Motor neuron (in vitro differentiated cells): Measurements from ENCODE around the gene FKBP1C. TPM values are rescaled to one million over a fixed set of nuclear protein-coding genes. Genes with fewer than 3 reads are reported as not detected.
"Not testable (repeated sequence)": the region's sequence is repeated elsewhere in the genome, so short reads cannot be mapped to it uniquely, and the experiment has no call there.

Experiments used
- ATAC-seq, 8 experiments: fragments of 200-7000 bp; cut with Tn5 transposase; replicated peaks in 6 of 8; 2 replicates each; pipeline ENCODE4 v1.8.0; 2021; ENCODE audit warnings: mild to moderate bottlenecking in 8 of 8, moderate library complexity in 8 of 8
- H3K27ac ChIP-seq, 2 donors: fragments of 250-450 bp; sonication (Bioruptor Pico); 2 replicates each; pipeline ENCODE4 v1.9.0; 2021; ENCODE audit warnings: antibody characterized with exemption in 2 of 2, mild to moderate bottlenecking in 2 of 2, moderate library complexity in 1 of 2
- H3K4me1 ChIP-seq, 2 donors: fragments of 250-450 bp; sonication (Bioruptor Pico); replicated peaks in 1 of 2; 2 replicates each; pipeline ENCODE4 v1.6.1; 2021; ENCODE audit warnings: antibody characterized with exemption in 2 of 2, mild to moderate bottlenecking in 2 of 2, moderate library complexity in 1 of 2
- H3K4me3 ChIP-seq, 5 donors: fragments of 250-450 bp; sonication (Bioruptor Pico); 2 replicates each; pipeline ENCODE4 v1.9.0; 2021; ENCODE audit warnings: antibody characterized with exemption in 5 of 5, mild to moderate bottlenecking in 5 of 5, moderate library complexity in 4 of 5
- WGBS, 10 experiments: fragments of 450-650 bp; shearing (Covaris generic); methylation state at CpG; one replicate each; pipeline ENCODE4 v1.0.0; 2022; 5-methylcytosine and 5-hydroxymethylcytosine counted together
- in situ Hi-C, 9 experiments: fragments of 400-800 bp; cut with MboI; loops; one replicate each; pipeline ENCODE4 v1.15.0; 2021; ENCODE audit warnings: low sequenced_read_pairs in 9 of 9, low pct_unique_long_range_greater_than_20kb in 2 of 9; ENCODE audit not compliant: unreplicated experiment in 9 of 9
- total RNA-seq, 8 experiments: library from RNA; unstranded; fragments of 300-600 nt; gene quantifications; 2 replicates each; pipeline versions ENCODE4 v1.2.3 to v1.2.4, GENCODE V29; 2022

FKBP1C gene
- under 1 TPM; 0.11 to 0.76 (median 0.30) TPM for total RNA-seq

DNA sequence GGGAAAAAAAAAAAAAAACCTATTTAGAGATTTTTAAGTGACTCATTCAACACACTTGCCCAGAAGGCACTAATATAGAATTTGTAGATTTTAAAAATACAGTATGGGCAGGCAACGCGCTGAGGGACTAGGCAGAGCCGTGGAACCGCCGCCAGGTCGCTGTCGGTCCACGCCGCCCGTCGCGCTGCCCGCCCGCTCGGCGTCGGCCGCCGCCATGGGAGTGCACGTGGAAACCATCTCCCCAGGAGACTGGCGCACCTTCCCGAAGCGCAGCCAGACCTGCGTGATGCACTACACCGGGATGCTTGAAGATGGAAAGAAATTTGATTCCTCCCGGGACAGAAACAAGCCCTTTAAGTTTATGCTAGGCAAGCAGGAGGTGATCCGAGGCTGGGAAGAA lies at the start of gene FKBP1C:
Gene FKBP1C (plus strand): TSS at position 127 of the 400 bp plus-strand sequence.
- H3K4me1 ChIP-seq, in situ Hi-C loops, H3K4me3 ChIP-seq, ATAC-seq, H3K27ac ChIP-seq: not testable (repeated sequence)
- WGBS, 10 experiments = 40 to 100% (median 88%) methylated on average over 1 to 17 of the region's 27 CpGs; no CpG with 5 or more reads in 3 of the 10 experiments

DNA sequence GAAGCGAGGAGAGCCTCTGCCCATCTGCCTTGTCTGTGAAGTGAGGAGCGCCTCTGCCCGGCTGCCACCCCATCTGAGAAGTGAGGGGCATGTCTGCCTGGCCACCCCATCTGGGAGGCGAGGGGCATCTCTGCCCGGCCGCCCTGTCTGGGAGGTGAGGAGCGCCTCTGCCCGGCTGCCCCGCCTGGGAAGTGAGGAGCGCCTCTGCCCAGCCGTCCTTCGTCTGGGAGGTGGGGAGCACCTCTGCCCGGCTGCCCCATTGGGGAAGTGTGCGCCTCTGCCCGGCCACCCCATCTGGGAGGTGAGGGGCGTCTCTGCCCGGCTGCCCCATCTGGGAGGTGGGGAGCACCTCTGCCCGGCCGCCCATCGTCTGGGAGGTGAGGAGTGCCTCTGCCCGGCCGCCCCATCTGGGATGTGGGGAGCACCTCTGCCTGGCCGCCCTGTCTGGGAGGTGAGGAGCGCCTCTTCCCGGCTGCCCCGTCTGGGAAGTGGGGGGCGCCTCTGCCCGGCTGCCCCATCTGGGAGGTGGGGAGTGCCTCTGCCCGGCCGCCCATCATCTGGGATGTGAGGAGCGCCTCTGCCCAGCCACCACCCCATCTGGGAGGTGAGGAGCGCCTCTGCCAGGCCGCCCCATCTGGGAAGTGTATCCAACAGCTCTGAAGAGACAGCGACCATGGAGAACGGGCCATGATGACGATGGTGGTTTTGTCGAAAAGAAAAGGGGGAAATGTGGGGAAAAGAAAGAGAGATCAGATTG lies 47.0 kb upstream of the FKBP1C start:
- ATAC-seq, H3K27ac ChIP-seq, in situ Hi-C loops, H3K4me3 ChIP-seq, H3K4me1 ChIP-seq: not testable (repeated sequence)
- WGBS, 10 experiments = 100% methylated on average over 1 of the region's 37 CpGs; no CpG with 5 or more reads in 9 of the 10 experiments

DNA sequence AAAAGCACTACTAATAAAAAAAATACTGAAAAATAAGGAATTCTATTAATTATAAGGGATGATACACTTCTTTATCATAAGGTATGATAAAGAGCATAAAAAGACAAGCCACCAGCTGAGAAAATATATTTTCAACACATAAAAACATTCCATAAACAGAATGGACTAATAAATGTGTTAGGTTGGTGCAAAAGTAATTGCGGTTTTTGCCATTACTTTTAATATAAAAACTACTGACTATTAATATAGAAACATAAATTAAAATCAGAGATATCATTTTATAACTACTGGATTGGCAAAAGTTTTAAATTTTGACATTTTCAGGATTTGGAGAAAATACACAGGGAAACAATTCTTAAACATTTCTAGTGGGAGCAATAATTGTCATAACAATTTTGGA lies 37.1 kb upstream of the FKBP1C start:
- H3K4me3 ChIP-seq = no peak overlapping the region
- no peaks in the 10 kb centered on the region for H3K4me1 ChIP-seq
- 0 to 100% (median 78%) methylated on average over 1 of the region's 1 CpG; no CpG with 5 or more reads in 1 of the 10 experiments for WGBS, 10 experiments
- H3K27ac ChIP-seq = no peak overlapping the region
- no peak for ATAC-seq
- in situ Hi-C loops = no loop called here

DNA sequence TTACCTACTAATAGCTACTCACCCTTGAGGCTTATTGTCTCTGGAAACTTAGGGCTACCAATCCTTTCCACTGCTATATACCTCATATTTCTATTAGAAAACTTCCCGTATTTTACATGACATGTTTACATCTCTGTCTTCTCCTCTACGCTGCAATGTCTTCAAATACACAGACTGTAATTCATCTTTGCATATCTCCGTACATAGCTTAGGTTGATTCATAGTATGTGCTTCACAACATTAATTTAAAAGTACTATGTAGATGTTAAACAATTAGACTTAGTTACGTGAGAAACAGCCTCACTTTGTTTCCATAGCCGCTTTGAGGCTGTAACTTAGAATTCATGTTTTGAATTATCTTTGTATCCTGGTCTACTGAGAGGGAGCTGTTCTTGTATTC lies 35.1 kb upstream of the FKBP1C start:
- in situ Hi-C loops = no loop called here
- ATAC-seq = peak in 2 of 8 experiments; percentile 64 to 94
- Histone ChIP-seq H3K4me1 (no peaks in the 10 kb centered on the region), H3K27ac (no peak overlapping the region), H3K4me3 (no peak overlapping the region)
- WGBS, 10 experiments = 4 to 98% (median 54%) methylated on average over 3 to 5 of the region's 5 CpGs; no CpG with 5 or more reads in 1 of the 10 experiments

DNA sequence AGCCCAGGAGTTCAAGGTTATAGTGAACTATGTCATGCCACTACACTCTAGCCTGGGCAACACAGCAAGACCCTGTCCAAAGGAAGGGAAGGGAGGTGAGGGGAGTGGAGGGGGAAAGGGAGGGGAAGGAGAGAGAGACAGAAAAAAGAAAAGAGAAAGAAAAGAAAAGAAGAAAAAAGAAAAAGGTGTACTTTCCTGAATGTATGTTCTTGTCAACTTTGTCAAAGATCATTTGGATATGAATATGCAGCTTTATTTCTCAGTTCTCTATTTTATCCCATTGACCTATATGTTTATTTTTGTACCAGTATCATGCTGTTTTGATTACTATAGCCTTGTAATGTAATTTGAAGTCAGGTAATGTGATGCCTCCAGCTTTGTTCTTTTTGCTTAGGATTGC lies 30.9 kb upstream of the FKBP1C start:
- in situ Hi-C loops = no loop called here
- Histone ChIP-seq H3K27ac (no peak overlapping the region), H3K4me1 (no peaks in the 10 kb centered on the region), H3K4me3 (no peak overlapping the region)
- no peak for ATAC-seq

DNA sequence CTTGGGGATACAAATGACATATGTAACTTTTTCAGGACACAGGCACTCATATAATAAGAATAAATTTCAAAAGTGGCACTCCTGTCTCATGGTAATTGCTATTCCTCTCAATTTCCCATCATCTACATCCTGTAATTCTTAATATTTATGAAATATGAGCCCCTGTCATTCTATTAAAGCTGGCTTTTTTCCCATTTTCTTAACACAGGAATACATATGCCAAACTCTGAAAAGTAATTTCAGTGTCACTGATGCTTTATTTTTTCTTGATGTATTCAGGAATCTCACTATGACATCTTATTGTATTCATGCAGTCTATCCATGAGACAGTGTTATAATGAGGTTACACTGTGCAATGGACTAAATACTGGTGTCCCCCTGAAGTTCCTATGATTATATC lies 24.3 kb upstream of the FKBP1C start:
- ATAC-seq = no peak
- Histone ChIP-seq H3K4me3 (no peak overlapping the region), H3K27ac (no peak overlapping the region), H3K4me1 (no peaks in the 10 kb centered on the region)
- in situ Hi-C loops = no loop called here

DNA sequence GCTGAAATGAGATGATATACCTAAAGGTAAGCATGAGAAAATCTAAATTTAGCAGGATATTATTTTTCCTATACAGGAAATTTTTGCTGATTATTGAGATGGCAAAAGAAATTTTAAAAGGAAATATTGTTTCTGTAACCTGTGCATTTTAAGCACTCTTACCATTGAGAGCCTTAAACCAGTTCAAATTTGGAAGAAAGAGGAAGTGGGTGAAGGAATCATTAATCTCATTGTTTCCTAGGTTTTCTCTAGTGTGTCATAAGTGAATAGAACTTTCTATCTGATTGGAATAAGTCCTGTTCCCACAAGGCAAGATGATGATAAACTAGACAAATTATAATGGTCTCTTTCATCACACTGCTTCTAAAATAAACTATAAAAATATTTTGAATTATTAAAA lies 22.4 kb upstream of the FKBP1C start:
- Histone ChIP-seq H3K4me3 (no peak overlapping the region), H3K4me1 (no peaks in the 10 kb centered on the region), H3K27ac (no peak overlapping the region)
- in situ Hi-C loops = no loop called here
- no peak for ATAC-seq

DNA sequence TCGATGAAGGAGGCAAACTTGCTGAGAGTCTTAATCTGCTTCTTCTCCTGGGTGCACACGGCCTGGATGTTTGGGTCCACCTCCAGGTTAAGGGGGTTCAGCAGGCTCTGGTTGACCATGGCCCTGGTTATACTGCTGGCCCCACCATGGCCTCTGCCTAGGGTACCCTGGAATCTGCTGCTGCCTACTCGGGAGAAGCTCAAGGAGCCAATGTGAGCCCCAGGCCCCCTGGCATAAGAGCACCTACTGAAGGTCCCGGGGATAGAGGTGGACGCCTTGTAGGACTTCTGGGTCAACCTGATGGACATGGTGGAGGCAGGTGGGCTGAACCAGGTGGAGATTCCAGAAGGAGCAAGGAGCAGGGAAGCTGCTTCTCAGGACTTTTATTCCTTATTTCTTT lies 17.9 kb upstream of the FKBP1C start:
- WGBS, 10 experiments = 18 to 100% (median 77%) methylated on average over 1 to 3 of the region's 5 CpGs; no CpG with 5 or more reads in 2 of the 10 experiments
- in situ Hi-C loops = no loop called here
- Histone ChIP-seq H3K4me3 (no peak overlapping the region), H3K27ac (no peak overlapping the region), H3K4me1 (no peaks in the 10 kb centered on the region)
- no peak for ATAC-seq

DNA sequence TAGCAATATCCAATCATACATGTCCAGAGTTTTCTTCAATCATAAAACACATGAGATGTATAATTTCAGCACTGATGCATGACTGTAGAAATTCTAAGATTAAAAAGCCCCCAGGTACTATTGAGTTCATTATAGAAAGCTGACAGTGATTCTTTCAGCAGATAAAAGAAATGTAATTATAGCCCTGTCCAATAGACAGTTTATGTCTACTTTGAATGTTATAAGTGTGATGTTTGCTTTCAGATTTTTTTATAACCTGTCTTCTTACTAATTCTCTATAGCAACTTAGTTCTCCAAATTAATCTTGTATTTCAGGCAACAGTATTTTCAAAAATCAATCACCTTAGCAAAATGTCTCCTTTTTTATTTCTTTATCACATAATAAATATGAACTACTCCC lies 13.5 kb upstream of the FKBP1C start:
- Histone ChIP-seq H3K4me3 (no peak overlapping the region), H3K27ac (no peak overlapping the region), H3K4me1 (no peaks in the 10 kb centered on the region)
- no peak for ATAC-seq
- in situ Hi-C loops = no loop called here

DNA sequence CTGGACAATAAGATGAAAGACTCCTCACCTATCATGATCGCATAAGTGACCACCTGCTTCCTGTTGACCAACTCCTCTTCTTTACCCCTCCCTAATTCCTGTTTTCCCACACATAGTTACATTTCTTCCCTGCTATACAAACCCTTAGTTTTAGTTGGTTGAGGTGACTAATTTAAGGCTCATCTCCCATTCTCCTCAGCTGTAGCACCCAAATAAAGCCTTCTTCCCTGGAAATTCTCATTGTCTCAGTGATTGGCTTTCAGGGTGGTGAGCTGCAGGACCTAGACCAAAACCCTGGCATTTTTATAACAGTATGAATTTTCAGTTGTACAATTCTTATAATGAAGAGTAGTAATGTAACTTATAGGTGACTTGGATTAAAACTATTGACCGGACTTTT lies 2.1 kb downstream of the FKBP1C start:
- Histone ChIP-seq H3K27ac (no peak overlapping the region), H3K4me1 (no peaks in the 10 kb centered on the region), H3K4me3 (no peak overlapping the region)
- ATAC-seq = no peak
- 22 to 100% (median 100%) methylated on average over 1 to 2 of the region's 2 CpGs; no CpG with 5 or more reads in 1 of the 10 experiments for WGBS, 10 experiments
- in situ Hi-C loops = no loop called here

DNA sequence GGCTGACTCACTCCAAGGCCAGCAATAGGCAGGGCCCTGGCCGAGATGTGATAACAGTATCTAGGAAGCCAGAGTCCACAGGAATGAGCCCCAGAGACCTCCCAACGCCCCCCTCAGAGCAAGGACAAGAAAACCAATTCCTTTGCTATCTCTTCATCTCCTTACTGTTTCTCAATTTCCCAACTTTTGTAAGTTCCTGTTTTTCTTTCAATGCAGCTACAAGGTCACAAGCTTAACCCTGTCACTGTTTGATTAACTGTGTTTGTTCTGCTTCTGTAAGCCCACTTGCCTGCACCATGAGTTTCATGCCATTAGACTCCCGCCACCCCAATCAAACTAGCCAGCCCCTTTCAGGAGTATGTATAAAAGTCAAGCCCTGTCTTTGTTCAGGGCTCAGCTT lies 3.5 kb downstream of the FKBP1C start:
- WGBS, 10 experiments = 9 to 100% (median 41%) methylated on average over 1 to 3 of the region's 3 CpGs; no CpG with 5 or more reads in 1 of the 10 experiments
- in situ Hi-C loops = no loop called here
- Histone ChIP-seq H3K27ac (no peak overlapping the region), H3K4me3 (no peak overlapping the region), H3K4me1 (no peaks in the 10 kb centered on the region)
- no peak for ATAC-seq

DNA sequence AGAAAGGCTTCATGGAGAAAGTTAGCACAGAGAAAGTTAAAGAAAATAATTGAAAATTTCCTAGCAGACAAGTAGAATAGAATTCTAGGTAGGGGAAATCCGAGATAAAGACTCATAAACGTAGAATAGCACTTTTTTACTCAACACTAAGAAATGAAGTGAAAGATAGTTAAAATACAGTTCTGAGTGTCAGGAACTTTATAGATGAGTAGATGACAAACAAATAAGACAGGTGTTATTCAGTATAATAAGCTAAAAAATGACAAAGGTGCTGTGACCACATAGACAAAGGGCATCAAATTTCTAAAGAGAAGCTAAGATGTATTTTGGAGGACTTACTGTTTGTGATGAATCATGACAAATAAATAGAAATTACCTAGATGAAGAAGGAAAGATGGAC lies 12.9 kb downstream of the FKBP1C start:
- Histone ChIP-seq H3K4me1 (no peaks in the 10 kb centered on the region), H3K4me3 (no peak overlapping the region), H3K27ac (no peak overlapping the region)
- WGBS, 10 experiments = 14 to 100% (median 65%) methylated on average over 2 of the region's 2 CpGs
- ATAC-seq = no peak
- in situ Hi-C loops = no loop called here

DNA sequence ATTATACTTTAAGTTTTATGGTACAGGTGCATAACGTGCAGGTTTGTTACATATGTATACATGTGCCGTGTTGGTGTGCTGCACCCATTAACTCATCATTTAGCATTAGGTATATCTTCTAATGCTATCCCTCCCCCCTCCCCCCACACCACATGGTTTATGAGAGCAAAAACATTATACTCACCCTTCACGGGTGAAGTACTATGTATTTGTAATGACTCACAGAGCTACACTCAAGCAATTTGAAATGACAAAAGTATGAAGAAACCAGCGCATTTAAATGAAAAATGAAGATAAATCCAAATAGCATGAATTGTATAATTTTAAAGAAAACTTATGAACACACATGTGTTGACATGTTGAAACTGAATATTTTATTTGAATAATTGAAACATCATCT lies 14.7 kb downstream of the FKBP1C start:
- 17 to 100% (median 64%) methylated on average over 1 to 4 of the region's 4 CpGs; no CpG with 5 or more reads in 2 of the 10 experiments for WGBS, 10 experiments

More for the DNA sequence above, 14.7 kb downstream of the FKBP1C start:
- H3K4me1 ChIP-seq, H3K4me3 ChIP-seq, in situ Hi-C loops, H3K27ac ChIP-seq: not testable (repeated sequence)
- peak in 2 of 8 experiments; percentile 66 to 93 for ATAC-seq
